GM20000 (cell line): ENCODE measurements around the gene FAM227B.

Experiments used
- DNase-seq: peaks from one replicate; pipeline ENCODE4 v3.0.0; 2012; ENCODE audit warnings: low spot score
- CTCF ChIP-seq: IDR thresholded peaks from 2 replicates; pipeline ENCODE4 v1.5.1; 2012; ENCODE audit warnings: mild to moderate bottlenecking, control low read depth; ENCODE audit errors: extremely low read depth, missing control alignments

Gene FAM227B

GRCh38 chr15:49387471-49387870 lies 233.1 kb downstream of the FAM227B start:
- TF ChIP-seq CTCF = no peak
- no peak for DNase-seq

GRCh38 chr15:49383266-49383665 lies 237.4 kb downstream of the FAM227B start:
- no peak for DNase-seq
- TF ChIP-seq CTCF = no peak

GRCh38 chr15:49382394-49382793 lies 238.2 kb downstream of the FAM227B start:
- TF ChIP-seq CTCF = no peak
- no peak for DNase-seq

DNA sequence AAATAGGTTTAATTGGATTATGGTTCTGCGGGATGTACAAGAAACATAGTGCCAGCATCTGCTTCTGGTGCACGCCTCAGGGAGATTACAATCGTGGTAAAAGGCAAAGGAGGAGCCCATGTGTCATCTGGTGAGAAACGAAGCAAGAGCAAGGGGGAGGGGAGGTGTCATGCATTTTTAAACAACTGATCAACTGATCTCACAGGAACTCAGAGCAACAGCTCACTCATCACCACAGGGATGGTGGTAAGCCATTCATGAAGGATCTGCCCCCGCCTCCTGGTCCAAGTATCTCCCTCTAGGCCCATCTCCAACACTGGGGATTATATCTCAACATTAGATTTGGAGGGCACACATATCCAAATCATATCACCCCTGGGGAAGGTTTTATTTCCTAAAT lies 239.7 kb downstream of the FAM227B start:
- no peak for DNase-seq
- TF ChIP-seq CTCF = no peak

DNA sequence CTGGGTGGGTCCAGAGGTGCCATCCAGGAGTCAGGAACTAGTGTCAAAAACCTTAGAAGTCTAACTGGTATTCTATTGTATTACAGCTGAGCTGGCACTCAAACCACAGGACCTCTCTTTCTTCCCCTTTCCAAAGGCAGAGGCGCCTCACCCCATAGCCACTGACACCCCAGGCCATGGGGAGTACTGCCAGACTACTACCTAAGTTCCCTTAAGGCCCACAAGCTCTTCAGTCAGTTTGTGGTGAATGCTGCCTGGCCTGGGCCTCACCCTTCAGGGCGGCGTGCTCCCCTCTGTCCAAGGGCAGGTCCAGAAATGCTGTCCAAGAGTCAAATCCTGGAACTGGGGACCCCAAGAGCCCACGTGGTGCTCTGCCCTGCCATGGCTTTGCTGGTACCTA lies 240.6 kb downstream of the FAM227B start:
- no peak for DNase-seq
- TF ChIP-seq CTCF = no peak

DNA sequence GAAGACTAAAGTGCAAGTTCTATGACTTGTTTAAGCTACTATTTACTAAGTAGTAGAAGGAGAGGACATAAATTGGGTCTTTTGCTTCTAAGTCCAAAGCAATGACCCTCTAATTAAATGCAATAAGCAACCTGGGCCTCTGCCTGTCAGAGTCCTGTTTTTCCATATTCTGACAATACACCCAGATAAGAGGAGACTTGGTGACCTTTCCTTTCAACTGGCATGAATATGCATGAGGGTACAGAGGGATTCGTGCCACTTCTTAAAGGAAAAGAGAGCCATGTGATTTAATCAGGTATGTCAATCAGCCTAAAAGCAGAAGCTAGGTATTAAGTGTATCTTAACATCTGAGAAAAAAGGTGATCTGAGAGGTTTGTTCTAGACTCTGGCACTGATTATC lies 248.3 kb downstream of the FAM227B start:
- TF ChIP-seq CTCF = no peak
- no peak for DNase-seq

DNA sequence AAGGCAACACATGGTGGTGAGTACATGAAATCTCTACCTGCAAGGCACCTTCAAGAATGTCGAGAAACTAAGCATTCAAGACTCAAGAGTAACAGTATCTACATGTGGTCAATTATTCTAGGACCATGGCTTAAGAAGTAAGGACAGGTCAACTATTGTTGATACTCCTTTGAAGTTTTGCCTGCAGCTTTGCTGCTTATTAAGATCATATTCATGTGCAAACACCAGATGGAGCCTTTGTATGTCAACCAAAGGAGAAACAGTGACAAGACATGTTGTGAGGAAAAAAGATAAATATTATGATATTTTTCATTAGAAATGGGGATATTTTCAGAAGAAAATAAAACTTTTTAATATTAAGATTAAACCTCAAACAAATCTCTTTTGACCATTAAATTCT lies 249.8 kb downstream of the FAM227B start:
- DNase-seq = no peak
- TF ChIP-seq CTCF = no peak

DNA sequence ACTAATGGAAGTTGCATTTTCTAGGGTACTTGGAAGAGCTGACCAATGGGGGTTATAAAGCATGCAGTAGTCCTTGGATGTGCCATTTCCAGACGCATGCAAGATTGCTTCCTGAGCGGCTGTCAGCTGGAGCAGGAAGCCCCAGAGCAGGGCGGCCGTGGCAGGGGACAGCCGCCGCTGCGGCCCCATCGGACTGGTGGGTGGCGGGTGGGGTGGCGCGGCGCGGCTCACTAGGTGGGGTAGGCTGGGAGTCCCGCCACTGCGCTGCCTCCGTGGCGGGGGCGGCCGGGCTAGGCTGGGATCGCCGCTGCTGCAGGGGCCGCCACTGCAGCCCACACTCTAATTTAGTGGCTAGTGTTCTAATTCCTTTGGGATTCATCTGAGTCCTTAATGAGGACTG lies 254.1 kb downstream of the FAM227B start:
- no peak for TF ChIP-seq CTCF
- no peak for DNase-seq
